Measurements from ENCODE around the gene FARP1.

GRCh38 chr13:98285317-98285716 is 142.4 kb downstream of the FARP1 start:
- TF ChIP-seq CTCF (conservative IDR thresholded peaks at IDR 0.05; ENCODE audit: low read length) (no peak), EZH2phosphoT487 (IDR thresholded peaks at IDR 0.05; ENCODE audit: borderline replicate concordance, low read depth, low read length) (no peak)
